ENCODE measurements around the gene ZNF473.

Gene ZNF473

GRCh38 chr19:50047671-50048070 is 21.9 kb downstream of the ZNF473 start:
- TF ChIP-seq, protein P1, sequence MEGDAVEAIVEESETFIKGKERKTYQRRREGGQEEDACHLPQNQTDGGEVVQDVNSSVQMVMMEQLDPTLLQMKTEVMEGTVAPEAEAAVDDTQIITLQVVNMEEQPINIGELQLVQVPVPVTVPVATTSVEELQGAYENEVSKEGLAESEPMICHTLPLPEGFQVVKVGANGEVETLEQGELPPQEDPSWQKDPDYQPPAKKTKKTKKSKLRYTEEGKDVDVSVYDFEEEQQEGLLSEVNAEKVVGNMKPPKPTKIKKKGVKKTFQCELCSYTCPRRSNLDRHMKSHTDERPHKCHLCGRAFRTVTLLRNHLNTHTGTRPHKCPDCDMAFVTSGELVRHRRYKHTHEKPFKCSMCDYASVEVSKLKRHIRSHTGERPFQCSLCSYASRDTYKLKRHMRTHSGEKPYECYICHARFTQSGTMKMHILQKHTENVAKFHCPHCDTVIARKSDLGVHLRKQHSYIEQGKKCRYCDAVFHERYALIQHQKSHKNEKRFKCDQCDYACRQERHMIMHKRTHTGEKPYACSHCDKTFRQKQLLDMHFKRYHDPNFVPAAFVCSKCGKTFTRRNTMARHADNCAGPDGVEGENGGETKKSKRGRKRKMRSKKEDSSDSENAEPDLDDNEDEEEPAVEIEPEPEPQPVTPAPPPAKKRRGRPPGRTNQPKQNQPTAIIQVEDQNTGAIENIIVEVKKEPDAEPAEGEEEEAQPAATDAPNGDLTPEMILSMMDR (IDR thresholded peaks at IDR 0.05) = no peak
- TF ChIP-seq ZFX (IDR thresholded peaks at IDR 0.05; ENCODE audit: borderline replicate concordance) = no peak
- peak overlapping the region; percentile 87 for H3K27ac ChIP-seq

- no peak for TF ChIP-seq ZFX (IDR thresholded peaks at IDR 0.05; ENCODE audit: borderline replicate concordance)
- H3K27ac ChIP-seq = peak overlapping the region; percentile 87
Observed at GRCh38 chr19:50050406-50051227, 24.8 kb downstream of the ZNF473 start.

- H3K27ac ChIP-seq = peak overlapping the region; percentile 87
Observed at GRCh38 chr19:50051228-50051895, 25.6 kb downstream of the ZNF473 start.

- H3K27ac ChIP-seq = peak overlapping the region; percentile 87
Observed at GRCh38 chr19:50051964-50052363, 26.2 kb downstream of the ZNF473 start.

DNA sequence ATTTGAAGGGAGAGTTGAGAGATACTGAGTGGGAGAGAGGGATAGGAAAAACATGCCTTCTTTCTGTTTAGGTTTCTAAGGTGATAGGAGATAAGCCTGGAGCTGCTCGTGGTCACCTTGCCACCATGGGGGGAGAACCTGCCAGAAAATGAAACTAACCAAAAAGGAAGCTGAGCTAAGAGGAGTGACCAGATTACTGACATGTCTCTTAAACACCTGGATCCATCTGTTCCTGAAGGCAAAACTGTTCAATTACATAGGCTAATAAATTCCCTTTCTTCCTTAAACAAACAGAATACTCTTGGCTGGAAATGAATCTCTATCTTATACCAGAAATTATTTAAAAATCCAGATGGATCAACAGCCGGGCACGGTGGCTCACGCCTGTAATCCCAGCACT is 27.3 kb downstream of the ZNF473 start:
- H3K27ac ChIP-seq = 0 out of 2 replicates have a peak overlapping the region, but pooled peaks have one; percentile 3
- TF ChIP-seq ZFX (IDR thresholded peaks at IDR 0.05; ENCODE audit: borderline replicate concordance) = no peak
- TF ChIP-seq, protein P1 (IDR thresholded peaks at IDR 0.05) = no peak

More at GRCh38 chr19:50051964-50052363, 26.2 kb downstream of the ZNF473 start:
- no peak for TF ChIP-seq ZFX (IDR thresholded peaks at IDR 0.05; ENCODE audit: borderline replicate concordance)
- TF ChIP-seq, protein P1 (IDR thresholded peaks at IDR 0.05) = no peak

- TF ChIP-seq ZFX (IDR thresholded peaks at IDR 0.05; ENCODE audit: borderline replicate concordance) = no peak
- TF ChIP-seq, protein P1 (IDR thresholded peaks at IDR 0.05) = no peak
Observed at GRCh38 chr19:50058425-50058824, 32.6 kb downstream of the ZNF473 start.

DNA sequence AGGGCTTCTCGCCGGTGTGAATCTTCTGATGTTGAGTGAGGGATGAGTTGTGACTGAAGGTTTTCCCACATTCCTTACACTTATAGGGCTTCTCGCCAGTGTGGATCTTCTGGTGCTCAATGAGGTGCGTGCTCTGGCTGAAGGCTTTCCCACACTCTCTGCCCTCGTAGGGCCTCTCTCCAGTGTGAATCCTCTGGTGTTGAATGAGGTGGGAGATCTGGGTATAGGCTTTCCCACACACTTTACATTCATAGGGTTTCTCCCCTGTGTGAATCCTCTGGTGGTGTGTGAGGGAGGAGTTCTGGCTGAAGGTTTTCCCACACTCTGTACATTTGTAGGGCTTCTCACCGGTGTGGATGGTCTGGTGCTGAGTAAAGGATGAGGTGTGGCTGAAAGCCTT is 33.2 kb downstream of the ZNF473 start:
- TF ChIP-seq ZFX (IDR thresholded peaks at IDR 0.05; ENCODE audit: borderline replicate concordance) = no peak
- TF ChIP-seq, protein P1 (IDR thresholded peaks at IDR 0.05) = no peak

More at GRCh38 chr19:50058425-50058824, 32.6 kb downstream of the ZNF473 start:
- H3K27ac ChIP-seq = no peak overlapping the region

DNA sequence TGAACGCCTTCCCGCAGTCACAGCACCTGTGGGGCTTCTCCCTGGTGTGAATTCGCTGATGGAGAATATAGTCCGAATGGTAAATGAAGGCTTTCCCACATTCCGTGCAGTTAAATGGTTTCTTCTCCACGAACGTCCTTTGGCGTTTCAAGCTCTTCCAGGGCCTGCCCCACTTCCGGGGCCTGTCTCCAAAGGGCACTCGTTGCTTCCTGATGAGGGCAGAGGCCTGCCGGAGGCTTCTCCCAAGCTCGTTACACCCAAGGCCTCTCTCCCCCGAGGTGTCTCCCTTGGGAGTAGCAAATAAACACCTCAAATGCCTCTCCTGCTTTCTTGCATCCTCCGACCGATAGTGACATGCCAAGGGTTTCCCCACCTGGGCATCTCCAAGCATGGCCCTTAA is 34.3 kb downstream of the ZNF473 start:
- no peak overlapping the region for H3K27ac ChIP-seq
- TF ChIP-seq ZFX (IDR thresholded peaks at IDR 0.05; ENCODE audit: borderline replicate concordance) = no peak
- TF ChIP-seq, protein P1 (IDR thresholded peaks at IDR 0.05) = no peak

More for the DNA sequence above, 33.2 kb downstream of the ZNF473 start:
- no peak overlapping the region for H3K27ac ChIP-seq
